ENCODE data around the gene C15orf39. TPM values are rescaled to one million over a fixed set of nuclear protein-coding genes. Genes with fewer than 3 reads are reported as not detected.

The C15orf39 gene
- total RNA-seq, 3 donors from 2014 or later: 7.7 to 17.4 (median 11.5) TPM

DNA sequence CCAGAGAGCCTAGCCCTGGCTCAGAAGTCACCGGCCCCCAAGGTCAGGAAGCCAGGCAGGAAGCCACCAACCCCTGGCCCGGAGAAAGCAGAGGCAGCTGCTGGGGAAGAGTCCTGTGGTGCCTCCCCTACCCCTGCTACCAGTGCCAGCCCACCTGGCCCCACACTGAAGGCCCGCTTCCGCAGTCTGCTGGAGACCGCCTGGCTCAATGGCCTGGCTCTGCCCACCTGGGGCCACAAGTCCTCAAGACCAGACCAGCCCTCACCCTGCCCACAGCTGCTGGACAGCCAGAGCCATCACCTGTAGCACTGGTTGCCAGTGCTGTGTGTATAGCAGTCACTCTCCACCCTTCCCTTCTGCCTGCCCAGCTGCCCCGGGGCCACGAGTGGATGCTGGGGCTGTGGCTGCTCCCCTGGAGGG, 9.1 kb downstream of the C15orf39 start:
- no peak overlapping the region for H3K4me3 ChIP-seq
- H3K27me3 ChIP-seq: no peaks in the 10 kb centered on the region
- no peak for DNase-seq (ENCODE audit: low spot score in 2 of 2)
- intact Hi-C loops (cut with DNase I; ENCODE audit: low total_unique reads): no loop called here
- H3K27ac ChIP-seq: no peak overlapping the region
- H3K4me1 ChIP-seq: peaks cover 0 to 3% of the 10 kb centered on the region in 2 donors
- H3K36me3 ChIP-seq: no peaks in the 10 kb centered on the region
- H3K9me3 ChIP-seq: no peaks in the 10 kb centered on the region
- no peak for TF ChIP-seq POLR2A (IDR thresholded peaks at IDR 0.05)
- TF ChIP-seq POLR2AphosphoS5 (IDR thresholded peaks at IDR 0.05): no peak
- TF ChIP-seq, protein P1, sequence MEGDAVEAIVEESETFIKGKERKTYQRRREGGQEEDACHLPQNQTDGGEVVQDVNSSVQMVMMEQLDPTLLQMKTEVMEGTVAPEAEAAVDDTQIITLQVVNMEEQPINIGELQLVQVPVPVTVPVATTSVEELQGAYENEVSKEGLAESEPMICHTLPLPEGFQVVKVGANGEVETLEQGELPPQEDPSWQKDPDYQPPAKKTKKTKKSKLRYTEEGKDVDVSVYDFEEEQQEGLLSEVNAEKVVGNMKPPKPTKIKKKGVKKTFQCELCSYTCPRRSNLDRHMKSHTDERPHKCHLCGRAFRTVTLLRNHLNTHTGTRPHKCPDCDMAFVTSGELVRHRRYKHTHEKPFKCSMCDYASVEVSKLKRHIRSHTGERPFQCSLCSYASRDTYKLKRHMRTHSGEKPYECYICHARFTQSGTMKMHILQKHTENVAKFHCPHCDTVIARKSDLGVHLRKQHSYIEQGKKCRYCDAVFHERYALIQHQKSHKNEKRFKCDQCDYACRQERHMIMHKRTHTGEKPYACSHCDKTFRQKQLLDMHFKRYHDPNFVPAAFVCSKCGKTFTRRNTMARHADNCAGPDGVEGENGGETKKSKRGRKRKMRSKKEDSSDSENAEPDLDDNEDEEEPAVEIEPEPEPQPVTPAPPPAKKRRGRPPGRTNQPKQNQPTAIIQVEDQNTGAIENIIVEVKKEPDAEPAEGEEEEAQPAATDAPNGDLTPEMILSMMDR (IDR thresholded peaks at IDR 0.05): no peak

DNA sequence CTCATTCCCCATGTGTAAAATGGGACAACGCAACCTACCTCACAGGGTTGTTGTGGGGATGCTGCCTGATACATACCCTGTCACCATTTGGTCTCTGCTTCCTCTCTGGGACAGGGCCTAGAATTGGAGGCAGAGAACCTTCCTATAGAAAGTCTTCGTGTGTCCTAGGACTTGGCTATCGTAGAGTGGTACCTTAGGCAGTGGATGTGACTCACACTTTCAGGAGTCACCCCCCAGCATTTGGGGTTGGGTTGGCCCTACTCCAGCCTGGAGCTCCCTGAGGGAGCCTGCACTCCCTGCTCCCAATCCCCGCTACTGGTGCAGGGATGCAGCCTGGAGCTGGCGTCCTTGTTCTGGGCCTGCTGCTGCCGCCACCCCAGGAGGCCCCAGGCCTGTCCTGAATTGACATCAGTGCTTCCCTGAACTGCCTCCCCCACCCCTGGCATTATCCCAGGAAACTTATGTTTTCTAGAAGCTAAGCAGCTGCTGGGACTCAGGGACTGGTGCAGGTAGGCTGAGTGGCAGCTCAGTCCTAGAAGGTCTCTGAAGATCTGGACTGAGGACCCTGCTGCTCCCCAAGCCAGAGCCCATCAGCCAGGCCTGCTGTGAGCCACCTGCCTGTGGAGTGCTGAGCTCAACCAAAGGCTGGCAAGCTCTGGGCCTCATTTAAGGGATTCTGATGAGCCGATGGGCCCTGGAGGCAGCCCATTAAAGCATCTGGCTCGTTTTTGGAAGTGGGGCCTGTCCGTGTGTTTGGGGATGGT, 9.9 kb downstream of the C15orf39 start:
- H3K27ac ChIP-seq: no peak overlapping the region
- no peak overlapping the region for H3K4me3 ChIP-seq
- peaks cover 0 to 3% of the 10 kb centered on the region in 2 donors for H3K4me1 ChIP-seq
- DNase-seq (ENCODE audit: low spot score in 2 of 2): no peak
- TF ChIP-seq POLR2A (IDR thresholded peaks at IDR 0.05) (no peak), POLR2AphosphoS5 (IDR thresholded peaks at IDR 0.05) (no peak)
- TF ChIP-seq, protein P1 (IDR thresholded peaks at IDR 0.05): no peak
- no peaks in the 10 kb centered on the region for H3K36me3 ChIP-seq
- H3K27me3 ChIP-seq: no peaks in the 10 kb centered on the region
- H3K9me3 ChIP-seq: no peaks in the 10 kb centered on the region
- intact Hi-C loops (cut with DNase I; ENCODE audit: low total_unique reads): no loop called here

- Histone ChIP-seq H3K27ac (no peak overlapping the region), H3K4me3 (no peak overlapping the region), H3K36me3 (no peaks in the 10 kb centered on the region), H3K4me1 (peaks cover 0 to 3% of the 10 kb centered on the region in 2 donors), H3K27me3 (no peaks in the 10 kb centered on the region), H3K9me3 (no peaks in the 10 kb centered on the region)
- DNase-seq (ENCODE audit: low spot score in 2 of 2): no peak
- TF ChIP-seq POLR2AphosphoS5 (IDR thresholded peaks at IDR 0.05): no peak
- TF ChIP-seq, protein P1 (IDR thresholded peaks at IDR 0.05): no peak
- TF ChIP-seq POLR2A (IDR thresholded peaks at IDR 0.05): no peak
- intact Hi-C loops (cut with DNase I; ENCODE audit: low total_unique reads): no loop called here
Observed at GRCh38 chr15:75212200-75212858, 10.6 kb downstream of the C15orf39 start.

DNA sequence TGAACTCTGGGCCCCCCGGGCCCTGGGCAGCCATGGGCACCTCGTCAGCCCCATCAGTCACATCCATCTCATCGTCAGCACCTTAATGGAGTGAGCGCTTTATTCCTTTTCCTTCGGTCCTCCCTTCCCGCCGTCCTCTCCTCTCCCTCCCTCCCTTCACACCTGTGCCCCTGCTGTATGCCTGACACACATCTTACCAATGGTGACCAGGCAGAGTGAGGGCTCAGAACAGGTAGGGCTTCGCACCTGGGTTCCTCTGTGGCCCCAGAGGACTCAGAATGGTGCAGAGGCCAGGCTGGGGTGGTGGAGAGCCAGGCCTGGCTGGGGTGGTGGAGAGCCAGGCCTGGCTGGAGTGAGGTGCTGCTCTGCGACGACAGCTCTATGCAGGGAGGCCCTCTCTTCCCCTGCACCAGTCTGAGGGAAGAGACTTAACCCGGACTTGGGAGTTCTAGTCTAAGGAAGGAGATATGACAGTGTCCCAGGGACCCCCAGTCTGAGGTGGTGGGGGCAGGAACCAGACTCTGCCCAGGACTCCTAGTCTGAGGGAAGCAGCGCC, 11.6 kb downstream of the C15orf39 start:
- TF ChIP-seq, protein P1 (IDR thresholded peaks at IDR 0.05): no peak
- TF ChIP-seq POLR2A (IDR thresholded peaks at IDR 0.05) (no peak), POLR2AphosphoS5 (IDR thresholded peaks at IDR 0.05) (no peak)
- no peak for DNase-seq (ENCODE audit: low spot score in 2 of 2)
- Histone ChIP-seq H3K27me3 (no peaks in the 10 kb centered on the region), H3K36me3 (no peaks in the 10 kb centered on the region), H3K27ac (no peak overlapping the region), H3K4me3 (no peak overlapping the region), H3K9me3 (no peaks in the 10 kb centered on the region), H3K4me1 (peaks cover 0 to 3% of the 10 kb centered on the region in 2 donors)
- intact Hi-C loops (cut with DNase I; ENCODE audit: low total_unique reads): no loop called here

DNA sequence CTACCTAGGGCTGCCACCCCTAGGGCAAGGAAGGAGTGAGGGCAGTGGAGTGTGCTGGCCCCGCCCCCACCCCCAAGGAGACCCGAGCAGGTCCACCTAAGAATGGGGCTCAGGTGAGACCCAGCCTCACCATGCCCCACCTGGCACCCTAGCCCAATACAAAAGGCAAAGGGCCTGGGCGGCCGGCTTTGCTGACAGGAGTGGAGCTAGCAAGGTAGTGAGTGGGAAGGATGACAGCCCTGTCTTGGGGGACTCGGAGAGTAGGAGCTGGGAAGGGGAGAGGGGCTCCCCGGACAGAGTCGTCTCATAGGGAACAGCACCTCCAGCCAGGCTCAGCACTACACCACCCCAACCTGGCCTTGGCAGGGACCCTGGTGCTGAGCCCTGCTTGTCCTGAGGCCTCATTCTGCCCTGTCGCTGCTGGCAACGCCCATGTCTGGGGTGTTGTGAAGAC, 12.1 kb downstream of the C15orf39 start:
- no peak for DNase-seq (ENCODE audit: low spot score in 2 of 2)
- Histone ChIP-seq H3K27ac (no peak overlapping the region), H3K4me3 (no peak overlapping the region), H3K36me3 (no peaks in the 10 kb centered on the region), H3K4me1 (peaks cover 0 to 3% of the 10 kb centered on the region in 2 donors), H3K27me3 (no peaks in the 10 kb centered on the region), H3K9me3 (no peaks in the 10 kb centered on the region)
- intact Hi-C loops (cut with DNase I; ENCODE audit: low total_unique reads): no loop called here
- TF ChIP-seq POLR2AphosphoS5 (IDR thresholded peaks at IDR 0.05) (no peak), POLR2A (IDR thresholded peaks at IDR 0.05) (no peak)
- TF ChIP-seq, protein P1 (IDR thresholded peaks at IDR 0.05): no peak

Measured in breast epithelium (tissue), 4 donors.